GM19023 (cell line): ENCODE data around the gene C19orf85.
"Not testable (repeated sequence)": the region's sequence is repeated elsewhere in the genome, so short reads cannot be mapped to it uniquely, and the experiment has no call there.

Experiments
- ATAC-seq: cut with Tn5 transposase; IDR thresholded peaks from one replicate; pipeline ENCODE4 v1.9.1; 2021; ENCODE audit warnings: mild to moderate bottlenecking, moderate library complexity; ENCODE audit not compliant: unreplicated experiment

Gene C19orf85

GRCh38 chr19:55459950-55460657 lies 4.4 kb downstream of the C19orf85 start:
- ATAC-seq = no peak

- no peak for ATAC-seq
These were observed 5.0 kb downstream of the C19orf85 start for GRCh38 chr19:55459551-55459949.

- no peak for ATAC-seq
These were observed 6.7 kb downstream of the C19orf85 start for GRCh38 chr19:55457683-55458457.

- ATAC-seq = no peak
These were observed 8.2 kb downstream of the C19orf85 start for GRCh38 chr19:55456347-55456746.

GRCh38 chr19:55455576-55456235 lies 8.8 kb downstream of the C19orf85 start:
- ATAC-seq = no peak

GRCh38 chr19:55454787-55455243 lies 9.7 kb downstream of the C19orf85 start:
- no peak for ATAC-seq

- ATAC-seq = no peak
These were observed 10.9 kb downstream of the C19orf85 start for GRCh38 chr19:55453511-55454260.

GRCh38 chr19:55452749-55453346 lies 11.7 kb downstream of the C19orf85 start:
- ATAC-seq = no peak

- ATAC-seq = no peak
These were observed 12.4 kb downstream of the C19orf85 start for GRCh38 chr19:55451965-55452748.

GRCh38 chr19:55451163-55451964 lies 13.2 kb downstream of the C19orf85 start:
- no peak for ATAC-seq

- ATAC-seq = no peak
These were observed 15.1 kb downstream of the C19orf85 start for GRCh38 chr19:55449469-55449868.

- ATAC-seq = not testable (repeated sequence)
These were observed 16.4 kb downstream of the C19orf85 start for GRCh38 chr19:55448175-55448490.

GRCh38 chr19:55447421-55448174 lies 17.0 kb downstream of the C19orf85 start:
- no peak for ATAC-seq

GRCh38 chr19:55446060-55446459 lies 18.5 kb downstream of the C19orf85 start:
- no peak for ATAC-seq

GRCh38 chr19:55444646-55445045 lies 19.9 kb downstream of the C19orf85 start:
- ATAC-seq = no peak

GRCh38 chr19:55443824-55444480 lies 20.6 kb downstream of the C19orf85 start:
- ATAC-seq = no peak

GRCh38 chr19:55443045-55443823 lies 21.3 kb downstream of the C19orf85 start, which contains the start of gene SHISA7:
Gene SHISA7 (minus strand): TSS chr19:55443300. CDS start chr19:55442863, 437 bp downstream.
- no peak for ATAC-seq
